HCT116 (cell line): ENCODE measurements around the gene PREX1. TPM values are rescaled to one million over a fixed set of nuclear protein-coding genes. Genes with fewer than 3 reads are reported as not detected.

Experiments
- ATAC-seq: fragments of 200-7000 bp; cut with Tn5 transposase; 2 replicates; pipeline ENCODE4 v1.9.1; 2020; ENCODE audit warnings: mild to moderate bottlenecking, moderate library complexity
- BruUV-seq: library from RNA; stranded (reverse); fragments of 400-500 nt; replicated peaks from 2 replicates; lab custom pipeline; 2021; lab: Mats Ljungman, UMichigan
- CTCF ChIA-PET: fragments of 300-600 bp; sonication (Branson Sonifier 250); formaldehyde crosslinking; loops from one replicate; lab custom pipeline; 2021; ENCODE audit warnings: antibody characterized with exemption; lab: Charles Lee
- POLR2A ChIA-PET: fragments of 300-600, 350-600 bp; sonication (Branson Sonifier 250); formaldehyde crosslinking; loops from one replicate; lab custom pipeline; 2021; ENCODE audit warnings: antibody characterized with exemption; lab: Charles Lee
- RAD21 ChIA-PET, 2 experiments: fragments of 300-600 bp; sonication (Branson Sonifier 250); formaldehyde crosslinking; loops; one replicate each; lab custom pipeline; 2023; ENCODE audit warnings: low total read pairs in 2 of 2; ENCODE audit not compliant: uncharacterized antibody in 2 of 2, unreplicated experiment in 2 of 2, low non-redundant PET in 1 of 2; lab: Charles Lee
- DNase-seq: peaks from one replicate; pipeline ENCODE4 v3.0.0-alpha.2; 2010; ENCODE audit warnings: low read depth, low spot score
- H2AFZ ChIP-seq: fragments of 200-600 bp; shearing (Covaris generic), sonication (generic); 2 replicates; pipeline ENCODE4 v1.6.1; 2017; ENCODE audit warnings: low read depth, mixed run types, mixed read lengths, antibody characterized with exemption, low read length; ENCODE audit not compliant: poor library complexity, severe bottlenecking
- H3K27ac ChIP-seq: 2 replicates; pipeline ENCODE4 v1.5.1; 2012; ENCODE audit warnings: low read depth, low read length
- H3K27me3 ChIP-seq: fragments of 200-600 bp; sonication (generic); 2 replicates; pipeline ENCODE4 v1.6.1; 2016; ENCODE audit warnings: mixed run types, low read length, mixed read lengths; ENCODE audit not compliant: insufficient read depth
- H3K36me3 ChIP-seq, 2 experiments: fragments of 200-500 bp in 1 of 2; fragments of 200-600 bp in 1 of 2; sonication (Bioruptor generic) in 1 of 2; sonication (generic) in 1 of 2; 2 replicates each; pipeline versions ENCODE4 v1.5.1 to v1.6.1; 2014 to 2016; ENCODE audit warnings: low read length in 2 of 2, inconsistent platforms in 1 of 2, mixed read lengths in 1 of 2, mixed run types in 1 of 2; ENCODE audit not compliant: insufficient read depth in 2 of 2, control insufficient read depth in 1 of 2
- H3K4me1 ChIP-seq, 2 experiments: fragments of 200-600 bp in 1 of 2; sonication (generic) in 1 of 2; 2 replicates each; pipeline versions ENCODE4 v1.5.1 to v1.6.1; 2012 to 2017; ENCODE audit warnings: low read length in 2 of 2, inconsistent platforms in 1 of 2, mild to moderate bottlenecking in 1 of 2, mixed read lengths in 1 of 2, mixed run types in 1 of 2, moderate library complexity in 1 of 2; ENCODE audit not compliant: insufficient read depth in 2 of 2, control insufficient read depth in 1 of 2
- H3K4me2 ChIP-seq: fragments of 200-600 bp; sonication (generic); 2 replicates; pipeline ENCODE4 v1.6.1; 2017; ENCODE audit warnings: mixed run types, low read length, mixed read lengths
- H3K4me3 ChIP-seq, 2 experiments: fragments of 200-600 bp in 1 of 2; sonication (generic) in 1 of 2; replicated peaks in 1 of 2; 2 replicates each; pipeline ENCODE4 v1.5.1; 2011 to 2016; ENCODE audit warnings: low read length in 2 of 2, control low read depth in 1 of 2, low read depth in 1 of 2, mild to moderate bottlenecking in 1 of 2, mixed read lengths in 1 of 2, mixed run types in 1 of 2
- H3K79me2 ChIP-seq: fragments of 200-600 bp; sonication (generic); 2 replicates; pipeline ENCODE4 v1.6.1; 2017; ENCODE audit warnings: mild to moderate bottlenecking, mixed run types, low read length, moderate library complexity, mixed read lengths; ENCODE audit not compliant: insufficient read depth
- H3K9ac ChIP-seq: fragments of 200-600 bp; sonication (generic); 2 replicates; pipeline ENCODE4 v1.6.1; 2016; ENCODE audit warnings: low read length, mixed read lengths
- H3K9me2 ChIP-seq: fragments of 200-600 bp; sonication (generic), shearing (Covaris generic); 2 replicates; pipeline ENCODE4 v1.6.1; 2017; ENCODE audit warnings: mixed run types, mild to moderate bottlenecking, moderate library complexity; ENCODE audit not compliant: insufficient read depth
- H3K9me3 ChIP-seq, 2 experiments: fragments of 200-500 bp in 1 of 2; fragments of 200-600 bp in 1 of 2; sonication (Bioruptor generic) in 1 of 2; sonication (generic) in 1 of 2; 2 replicates each; pipeline ENCODE4 v1.6.1; 2014 to 2017; ENCODE audit warnings: low read length in 2 of 2, mixed read lengths in 2 of 2, inconsistent platforms in 1 of 2, low read depth in 1 of 2, mild to moderate bottlenecking in 1 of 2, mixed run types in 1 of 2, moderate library complexity in 1 of 2; ENCODE audit not compliant: control insufficient read depth in 1 of 2, insufficient read depth in 1 of 2
- H4K20me1 ChIP-seq: fragments of 200-600 bp; sonication (generic), shearing (Covaris generic); 2 replicates; pipeline ENCODE4 v1.6.1; 2017; ENCODE audit warnings: mixed run types, mild to moderate bottlenecking, moderate library complexity; ENCODE audit not compliant: insufficient read depth
- CBX3 ChIP-seq: IDR thresholded peaks from 2 replicates; pipeline ENCODE4 v1.6.1; 2012; ENCODE audit warnings: low read depth
- JUND ChIP-seq: IDR thresholded peaks from 2 replicates; pipeline ENCODE4 v1.6.1; 2012
- MAX ChIP-seq: IDR thresholded peaks from 2 replicates; pipeline ENCODE4 v1.6.1; 2012
- POLR2A ChIP-seq: IDR thresholded peaks from 2 replicates; pipeline ENCODE4 v1.7.0; 2011; ENCODE audit warnings: borderline replicate concordance; ENCODE audit not compliant: insufficient read depth, insufficient read length; ENCODE audit errors: extremely low read depth
- POLR2AphosphoS5 ChIP-seq: IDR thresholded peaks from 2 replicates; pipeline ENCODE4 v1.6.1; 2011; ENCODE audit warnings: mild to moderate bottlenecking, low read depth, low read length, moderate library complexity
- RAD21 ChIP-seq: IDR thresholded peaks from 2 replicates; pipeline ENCODE4 v1.6.1; 2012; ENCODE audit warnings: low read depth, mild to moderate bottlenecking
- SP1 ChIP-seq: IDR thresholded peaks from 2 replicates; pipeline ENCODE4 v1.6.1; 2012; ENCODE audit warnings: low read depth
- SRF ChIP-seq: IDR thresholded peaks from 2 replicates; pipeline ENCODE4 v1.6.1; 2012; ENCODE audit warnings: low read depth
- YY1 ChIP-seq: IDR thresholded peaks from 2 replicates; pipeline ENCODE4 v1.6.1; 2011; ENCODE audit warnings: low read length, low read depth, moderate library complexity, mild to moderate bottlenecking; ENCODE audit not compliant: insufficient replicate concordance; ENCODE audit errors: extremely low read depth
- ZFX ChIP-seq: fragments of 450-650 bp; IDR thresholded peaks from 2 replicates; pipeline ENCODE4 v1.6.1; 2017
- ZNF274 ChIP-seq: fragments of 200-500 bp; sonication (Bioruptor generic); IDR thresholded peaks from 2 replicates; pipeline ENCODE4 v1.6.1; 2014; ENCODE audit warnings: mild to moderate bottlenecking, low read depth, low read length, inconsistent platforms
- intact Hi-C: fragments of 100-400 bp; cut with micrococcal nuclease; formaldehyde crosslinking; loops from 2 replicates; pipeline ENCODE4 v1.10.0; 2022
- total RNA-seq: library from RNA; stranded (reverse); gene quantifications from one replicate; pipeline ENCODE4 v1.2.1, GENCODE V29; 2021; ENCODE audit not compliant: unreplicated experiment
- TF ChIP-seq, protein P1 (sequence below): IDR thresholded peaks from 2 replicates; pipeline ENCODE4 v1.6.1; 2012; ENCODE audit warnings: low read depth
- TF ChIP-seq, protein P2 (sequence below), 3 experiments: fragments of 200-600 bp in 1 of 3; sonication (generic) in 1 of 3; IDR thresholded peaks in 2 of 3; conservative IDR thresholded peaks in 1 of 3; 2 replicates each; pipeline ENCODE4 v1.5.1; 2012 to 2017; ENCODE audit warnings: low read depth in 2 of 3, low read length in 2 of 3, antibody characterized with exemption in 1 of 3, borderline replicate concordance in 1 of 3, control low read depth in 1 of 3, mild to moderate bottlenecking in 1 of 3, mixed read lengths in 1 of 3, mixed run types in 1 of 3, moderate library complexity in 1 of 3; ENCODE audit not compliant: insufficient read depth in 1 of 3
- TF ChIP-seq, protein P3 (sequence below): IDR thresholded peaks from 2 replicates; pipeline ENCODE4 v1.6.1; 2011; ENCODE audit warnings: mild to moderate bottlenecking, low read length, moderate library complexity; ENCODE audit not compliant: insufficient replicate concordance; ENCODE audit errors: extremely low read depth
- TF ChIP-seq, protein P4 (sequence below): IDR thresholded peaks from 2 replicates; pipeline ENCODE4 v1.6.1; 2012

Gene PREX1
- total RNA-seq, 1 experiment from 2014 or later: 6.1 TPM

DNA sequence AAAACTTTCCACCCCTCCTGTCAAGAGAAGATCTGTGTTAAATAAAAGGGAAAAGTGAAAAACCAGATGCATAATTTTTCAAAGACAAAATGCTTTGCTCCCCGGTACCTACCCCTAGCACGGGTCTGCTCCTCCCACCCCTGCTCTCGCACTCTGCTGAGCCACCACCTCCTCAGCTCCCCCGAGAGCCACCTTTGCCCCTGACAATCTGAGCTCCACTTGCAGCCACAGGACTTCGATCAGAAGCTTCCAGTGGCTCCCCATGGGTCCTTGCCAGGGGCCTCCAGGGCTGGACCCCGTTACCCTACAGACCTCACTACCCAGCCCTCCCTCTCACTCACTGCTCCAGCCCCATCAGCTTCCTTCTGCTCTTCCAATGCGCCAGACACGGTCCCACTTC lies 171.7 kb downstream of the PREX1 start:
- no peaks in the 10 kb centered on the region for H3K9me2 ChIP-seq
- no peaks in the 10 kb centered on the region for H4K20me1 ChIP-seq
- H3K4me1 ChIP-seq: no peaks in the 10 kb centered on the region; a peak in 1 of 4 replicates
- ChIA-PET RAD21 (no interaction called here), POLR2A (no interaction called here), CTCF (interaction anchor here (3.7 kb wide), 1 partner anchor 249 kb away, joined by 144 read pairs; no protein-coding TSS in a partner anchor)
- intact Hi-C loops: no loop called here
- H3K4me3 ChIP-seq: no peak overlapping the region
- H3K27me3 ChIP-seq: no peaks in the 10 kb centered on the region
- no peaks in the 10 kb centered on the region for H3K36me3 ChIP-seq
- no peak overlapping the region for H3K27ac ChIP-seq
- no peak overlapping the region for H3K9ac ChIP-seq
- H2AFZ ChIP-seq: no peak overlapping the region
- TF ChIP-seq ZFX: no peak
- TF ChIP-seq POLR2AphosphoS5: no peak
- TF ChIP-seq YY1: no peak
- no peak for TF ChIP-seq RAD21
- no peak for TF ChIP-seq CBX3
- no peak for TF ChIP-seq MAX
- TF ChIP-seq, protein P1, sequence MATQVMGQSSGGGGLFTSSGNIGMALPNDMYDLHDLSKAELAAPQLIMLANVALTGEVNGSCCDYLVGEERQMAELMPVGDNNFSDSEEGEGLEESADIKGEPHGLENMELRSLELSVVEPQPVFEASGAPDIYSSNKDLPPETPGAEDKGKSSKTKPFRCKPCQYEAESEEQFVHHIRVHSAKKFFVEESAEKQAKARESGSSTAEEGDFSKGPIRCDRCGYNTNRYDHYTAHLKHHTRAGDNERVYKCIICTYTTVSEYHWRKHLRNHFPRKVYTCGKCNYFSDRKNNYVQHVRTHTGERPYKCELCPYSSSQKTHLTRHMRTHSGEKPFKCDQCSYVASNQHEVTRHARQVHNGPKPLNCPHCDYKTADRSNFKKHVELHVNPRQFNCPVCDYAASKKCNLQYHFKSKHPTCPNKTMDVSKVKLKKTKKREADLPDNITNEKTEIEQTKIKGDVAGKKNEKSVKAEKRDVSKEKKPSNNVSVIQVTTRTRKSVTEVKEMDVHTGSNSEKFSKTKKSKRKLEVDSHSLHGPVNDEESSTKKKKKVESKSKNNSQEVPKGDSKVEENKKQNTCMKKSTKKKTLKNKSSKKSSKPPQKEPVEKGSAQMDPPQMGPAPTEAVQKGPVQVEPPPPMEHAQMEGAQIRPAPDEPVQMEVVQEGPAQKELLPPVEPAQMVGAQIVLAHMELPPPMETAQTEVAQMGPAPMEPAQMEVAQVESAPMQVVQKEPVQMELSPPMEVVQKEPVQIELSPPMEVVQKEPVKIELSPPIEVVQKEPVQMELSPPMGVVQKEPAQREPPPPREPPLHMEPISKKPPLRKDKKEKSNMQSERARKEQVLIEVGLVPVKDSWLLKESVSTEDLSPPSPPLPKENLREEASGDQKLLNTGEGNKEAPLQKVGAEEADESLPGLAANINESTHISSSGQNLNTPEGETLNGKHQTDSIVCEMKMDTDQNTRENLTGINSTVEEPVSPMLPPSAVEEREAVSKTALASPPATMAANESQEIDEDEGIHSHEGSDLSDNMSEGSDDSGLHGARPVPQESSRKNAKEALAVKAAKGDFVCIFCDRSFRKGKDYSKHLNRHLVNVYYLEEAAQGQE: no peak
- no peak for TF ChIP-seq ZNF274
- no peak for TF ChIP-seq JUND
- TF ChIP-seq, protein P2, sequence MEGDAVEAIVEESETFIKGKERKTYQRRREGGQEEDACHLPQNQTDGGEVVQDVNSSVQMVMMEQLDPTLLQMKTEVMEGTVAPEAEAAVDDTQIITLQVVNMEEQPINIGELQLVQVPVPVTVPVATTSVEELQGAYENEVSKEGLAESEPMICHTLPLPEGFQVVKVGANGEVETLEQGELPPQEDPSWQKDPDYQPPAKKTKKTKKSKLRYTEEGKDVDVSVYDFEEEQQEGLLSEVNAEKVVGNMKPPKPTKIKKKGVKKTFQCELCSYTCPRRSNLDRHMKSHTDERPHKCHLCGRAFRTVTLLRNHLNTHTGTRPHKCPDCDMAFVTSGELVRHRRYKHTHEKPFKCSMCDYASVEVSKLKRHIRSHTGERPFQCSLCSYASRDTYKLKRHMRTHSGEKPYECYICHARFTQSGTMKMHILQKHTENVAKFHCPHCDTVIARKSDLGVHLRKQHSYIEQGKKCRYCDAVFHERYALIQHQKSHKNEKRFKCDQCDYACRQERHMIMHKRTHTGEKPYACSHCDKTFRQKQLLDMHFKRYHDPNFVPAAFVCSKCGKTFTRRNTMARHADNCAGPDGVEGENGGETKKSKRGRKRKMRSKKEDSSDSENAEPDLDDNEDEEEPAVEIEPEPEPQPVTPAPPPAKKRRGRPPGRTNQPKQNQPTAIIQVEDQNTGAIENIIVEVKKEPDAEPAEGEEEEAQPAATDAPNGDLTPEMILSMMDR (IDR thresholded peaks at IDR 0.05 in 2 of 3, conservative IDR thresholded peaks at IDR 0.05 in 1 of 3; ENCODE audit: borderline replicate concordance in 1 of 3, insufficient read depth in 1 of 3, low read depth in 2 of 3, low read length in 2 of 3): no peak
- TF ChIP-seq SP1: no peak
- TF ChIP-seq, protein P3, sequence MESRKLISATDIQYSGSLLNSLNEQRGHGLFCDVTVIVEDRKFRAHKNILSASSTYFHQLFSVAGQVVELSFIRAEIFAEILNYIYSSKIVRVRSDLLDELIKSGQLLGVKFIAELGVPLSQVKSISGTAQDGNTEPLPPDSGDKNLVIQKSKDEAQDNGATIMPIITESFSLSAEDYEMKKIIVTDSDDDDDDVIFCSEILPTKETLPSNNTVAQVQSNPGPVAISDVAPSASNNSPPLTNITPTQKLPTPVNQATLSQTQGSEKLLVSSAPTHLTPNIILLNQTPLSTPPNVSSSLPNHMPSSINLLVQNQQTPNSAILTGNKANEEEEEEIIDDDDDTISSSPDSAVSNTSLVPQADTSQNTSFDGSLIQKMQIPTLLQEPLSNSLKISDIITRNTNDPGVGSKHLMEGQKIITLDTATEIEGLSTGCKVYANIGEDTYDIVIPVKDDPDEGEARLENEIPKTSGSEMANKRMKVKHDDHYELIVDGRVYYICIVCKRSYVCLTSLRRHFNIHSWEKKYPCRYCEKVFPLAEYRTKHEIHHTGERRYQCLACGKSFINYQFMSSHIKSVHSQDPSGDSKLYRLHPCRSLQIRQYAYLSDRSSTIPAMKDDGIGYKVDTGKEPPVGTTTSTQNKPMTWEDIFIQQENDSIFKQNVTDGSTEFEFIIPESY: no peak
- TF ChIP-seq POLR2A: no peak
- TF ChIP-seq, protein P4, sequence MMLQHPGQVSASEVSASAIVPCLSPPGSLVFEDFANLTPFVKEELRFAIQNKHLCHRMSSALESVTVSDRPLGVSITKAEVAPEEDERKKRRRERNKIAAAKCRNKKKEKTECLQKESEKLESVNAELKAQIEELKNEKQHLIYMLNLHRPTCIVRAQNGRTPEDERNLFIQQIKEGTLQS: no peak
- no peak for TF ChIP-seq SRF
- H3K4me2 ChIP-seq: no peak overlapping the region
- no peaks in the 10 kb centered on the region for H3K79me2 ChIP-seq
- BruUV-seq: no TSS peak
- no peaks in the 10 kb centered on the region for H3K9me3 ChIP-seq
- ATAC-seq: no peak
- DNase-seq: no peak
